SK-N-SH (cell line): ENCODE data around the gene ROS1.

Source experiments
- EP300 ChIP-seq, 2 experiments: IDR thresholded peaks; 2 replicates each; pipeline versions ENCODE4 v1.4.0 to v1.6.1; 2012; ENCODE audit warnings: borderline replicate concordance in 1 of 2, low read depth in 1 of 2, low read length in 1 of 2
- POLR2AphosphoS5 ChIP-seq: IDR thresholded peaks from 2 replicates; pipeline ENCODE4 v1.6.1; 2012; ENCODE audit warnings: low read depth, low read length
- SIN3A ChIP-seq: IDR thresholded peaks from 2 replicates; pipeline ENCODE4 v1.6.1; 2012; ENCODE audit warnings: low read depth, mild to moderate bottlenecking, low read length, moderate library complexity, borderline replicate concordance
- SMC3 ChIP-seq: IDR thresholded peaks from 2 replicates; pipeline ENCODE4 v1.6.1; 2012; ENCODE audit warnings: low read depth, low read length, improper control_type of control experiment
- TF ChIP-seq, protein P1 (sequence below): fragments of 200-600 bp; sonication (generic); IDR thresholded peaks from 2 replicates; pipeline ENCODE4 v1.6.1; 2017; ENCODE audit warnings: antibody characterized with exemption, mild to moderate bottlenecking, moderate library complexity

DNA sequence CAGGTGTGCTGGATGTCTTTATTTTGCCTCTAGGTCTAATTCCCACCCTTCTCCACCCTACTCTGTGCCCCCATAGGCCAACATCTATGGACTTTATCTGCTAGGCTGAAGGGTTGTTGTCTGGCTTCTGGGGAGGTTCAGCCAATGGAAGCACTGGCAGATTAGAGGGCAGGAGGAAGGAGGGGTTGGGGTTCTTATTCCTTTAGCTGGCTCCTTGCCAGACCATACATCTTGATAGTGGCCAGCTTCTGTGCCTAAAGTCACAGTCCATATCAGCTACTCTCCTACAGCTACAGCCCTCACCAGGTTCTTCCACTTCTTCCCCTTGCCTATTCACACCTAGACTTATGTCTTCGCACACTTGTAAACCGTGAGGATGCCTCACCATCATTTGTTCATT lies 41.1 kb downstream of the ROS1 start:
- TF ChIP-seq, protein P1, sequence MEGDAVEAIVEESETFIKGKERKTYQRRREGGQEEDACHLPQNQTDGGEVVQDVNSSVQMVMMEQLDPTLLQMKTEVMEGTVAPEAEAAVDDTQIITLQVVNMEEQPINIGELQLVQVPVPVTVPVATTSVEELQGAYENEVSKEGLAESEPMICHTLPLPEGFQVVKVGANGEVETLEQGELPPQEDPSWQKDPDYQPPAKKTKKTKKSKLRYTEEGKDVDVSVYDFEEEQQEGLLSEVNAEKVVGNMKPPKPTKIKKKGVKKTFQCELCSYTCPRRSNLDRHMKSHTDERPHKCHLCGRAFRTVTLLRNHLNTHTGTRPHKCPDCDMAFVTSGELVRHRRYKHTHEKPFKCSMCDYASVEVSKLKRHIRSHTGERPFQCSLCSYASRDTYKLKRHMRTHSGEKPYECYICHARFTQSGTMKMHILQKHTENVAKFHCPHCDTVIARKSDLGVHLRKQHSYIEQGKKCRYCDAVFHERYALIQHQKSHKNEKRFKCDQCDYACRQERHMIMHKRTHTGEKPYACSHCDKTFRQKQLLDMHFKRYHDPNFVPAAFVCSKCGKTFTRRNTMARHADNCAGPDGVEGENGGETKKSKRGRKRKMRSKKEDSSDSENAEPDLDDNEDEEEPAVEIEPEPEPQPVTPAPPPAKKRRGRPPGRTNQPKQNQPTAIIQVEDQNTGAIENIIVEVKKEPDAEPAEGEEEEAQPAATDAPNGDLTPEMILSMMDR: no peak
- TF ChIP-seq SMC3 (no peak), SIN3A (no peak), EP300 (IDR thresholded peaks at IDR 0.05; ENCODE audit: borderline replicate concordance in 1 of 2, low read depth in 1 of 2, low read length in 1 of 2) (no peak), POLR2AphosphoS5 (no peak)
